DND-41 (cell line): ENCODE measurements around the gene GALNT18.

Source experiments
- ATAC-seq: fragments of 200-7000 bp; cut with Tn5 transposase; 3 replicates; pipeline ENCODE4 v1.9.1; 2021; ENCODE audit warnings: low read depth; ENCODE audit not compliant: insufficient read depth
- DNase-seq: peaks from one replicate; pipeline ENCODE4 v3.0.0-alpha.2; 2020
- H2AFZ ChIP-seq: 2 replicates; pipeline ENCODE4 v1.6.0; 2012; ENCODE audit warnings: low read depth, low read length
- H3K27ac ChIP-seq: 2 replicates; pipeline ENCODE4 v1.5.1; 2012; ENCODE audit warnings: low read length, inconsistent platforms
- H3K27me3 ChIP-seq: fragments of 200-600 bp; sonication (generic); 2 replicates; pipeline ENCODE4 v1.6.0; 2012; ENCODE audit warnings: low read length, mild to moderate bottlenecking, inconsistent platforms; ENCODE audit not compliant: insufficient read depth, poor library complexity
- H3K36me3 ChIP-seq: 2 replicates; pipeline ENCODE4 v1.5.1; 2012; ENCODE audit warnings: low read length, inconsistent platforms; ENCODE audit not compliant: insufficient read depth
- H3K4me1 ChIP-seq: 2 replicates; pipeline ENCODE4 v1.5.1; 2012; ENCODE audit warnings: mild to moderate bottlenecking, low read length; ENCODE audit not compliant: insufficient read depth
- H3K4me2 ChIP-seq: 2 replicates; pipeline ENCODE4 v1.6.0; 2012; ENCODE audit warnings: mild to moderate bottlenecking, moderate library complexity, low read length, inconsistent platforms; ENCODE audit not compliant: insufficient read depth
- H3K4me3 ChIP-seq, 2 experiments: fragments of 200-600 bp in 1 of 2; shearing (Covaris generic) in 1 of 2; 2 replicates each; pipeline ENCODE4 v1.5.1; 2012 to 2016; ENCODE audit warnings: inconsistent platforms in 2 of 2, low read length in 2 of 2, mild to moderate bottlenecking in 2 of 2, low read depth in 1 of 2, moderate library complexity in 1 of 2
- H3K79me2 ChIP-seq: 2 replicates; pipeline ENCODE4 v1.6.0; 2012; ENCODE audit warnings: low read length, inconsistent platforms; ENCODE audit not compliant: insufficient read depth
- H3K9ac ChIP-seq: 2 replicates; pipeline ENCODE4 v1.6.0; 2012; ENCODE audit warnings: low read depth, mild to moderate bottlenecking, inconsistent platforms, low read length, moderate library complexity
- H3K9me3 ChIP-seq: 2 replicates; pipeline ENCODE4 v1.5.1; 2012; ENCODE audit warnings: low read length, moderate library complexity, mild to moderate bottlenecking, inconsistent platforms; ENCODE audit not compliant: insufficient read depth, severe bottlenecking
- H4K20me1 ChIP-seq: 2 replicates; pipeline ENCODE4 v1.6.0; 2012; ENCODE audit warnings: low read length; ENCODE audit not compliant: insufficient read depth
- EZH2 ChIP-seq: IDR thresholded peaks from 3 replicates; pipeline ENCODE4 v1.6.1; 2012; ENCODE audit warnings: borderline replicate concordance, low read depth, mild to moderate bottlenecking, moderate library complexity, low read length, inconsistent platforms; ENCODE audit not compliant: severe bottlenecking
- TF ChIP-seq, protein P1 (sequence below): IDR thresholded peaks from 2 replicates; pipeline ENCODE4 v1.5.1; 2012; ENCODE audit warnings: borderline replicate concordance, low read length, moderate library complexity, mild to moderate bottlenecking; ENCODE audit not compliant: poor library complexity, severe bottlenecking; ENCODE audit errors: extremely low read depth

The GALNT18 gene

GRCh38 chr11:11580841-11581411 lies 40.9 kb downstream of the GALNT18 start:
- TF ChIP-seq, protein P1, sequence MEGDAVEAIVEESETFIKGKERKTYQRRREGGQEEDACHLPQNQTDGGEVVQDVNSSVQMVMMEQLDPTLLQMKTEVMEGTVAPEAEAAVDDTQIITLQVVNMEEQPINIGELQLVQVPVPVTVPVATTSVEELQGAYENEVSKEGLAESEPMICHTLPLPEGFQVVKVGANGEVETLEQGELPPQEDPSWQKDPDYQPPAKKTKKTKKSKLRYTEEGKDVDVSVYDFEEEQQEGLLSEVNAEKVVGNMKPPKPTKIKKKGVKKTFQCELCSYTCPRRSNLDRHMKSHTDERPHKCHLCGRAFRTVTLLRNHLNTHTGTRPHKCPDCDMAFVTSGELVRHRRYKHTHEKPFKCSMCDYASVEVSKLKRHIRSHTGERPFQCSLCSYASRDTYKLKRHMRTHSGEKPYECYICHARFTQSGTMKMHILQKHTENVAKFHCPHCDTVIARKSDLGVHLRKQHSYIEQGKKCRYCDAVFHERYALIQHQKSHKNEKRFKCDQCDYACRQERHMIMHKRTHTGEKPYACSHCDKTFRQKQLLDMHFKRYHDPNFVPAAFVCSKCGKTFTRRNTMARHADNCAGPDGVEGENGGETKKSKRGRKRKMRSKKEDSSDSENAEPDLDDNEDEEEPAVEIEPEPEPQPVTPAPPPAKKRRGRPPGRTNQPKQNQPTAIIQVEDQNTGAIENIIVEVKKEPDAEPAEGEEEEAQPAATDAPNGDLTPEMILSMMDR: no peak
- TF ChIP-seq EZH2: no peak
- Histone ChIP-seq H3K36me3 (no peaks in the 10 kb centered on the region), H3K4me1 (no peaks in the 10 kb centered on the region), H3K9me3 (no peaks in the 10 kb centered on the region), H3K4me2 (no peak overlapping the region), H3K27ac (no peak overlapping the region), H2AFZ (no peak overlapping the region), H3K9ac (no peak overlapping the region), H3K27me3 (peaks cover 16% of the 10 kb centered on the region), H3K79me2 (no peaks in the 10 kb centered on the region), H4K20me1 (no peaks in the 10 kb centered on the region; the same call in 1 of the 2 replicates), H3K4me3 (no peak overlapping the region)
- ATAC-seq (no peak), DNase-seq (no peak)

GRCh38 chr11:11580012-11580411 lies 41.8 kb downstream of the GALNT18 start:
- DNase-seq: no peak
- no peak overlapping the region for H3K9ac ChIP-seq
- no peaks in the 10 kb centered on the region for H3K9me3 ChIP-seq
- ATAC-seq: no peak
- H3K27ac ChIP-seq: no peak overlapping the region
- no peaks in the 10 kb centered on the region for H3K36me3 ChIP-seq
- no peaks in the 10 kb centered on the region for H3K4me1 ChIP-seq
- peaks cover 16% of the 10 kb centered on the region for H3K27me3 ChIP-seq
- H3K79me2 ChIP-seq: no peaks in the 10 kb centered on the region
- no peaks in the 10 kb centered on the region; the same call in 1 of the 2 replicates for H4K20me1 ChIP-seq
- no peak overlapping the region for H3K4me2 ChIP-seq
- TF ChIP-seq, protein P1: no peak
- no peak for TF ChIP-seq EZH2
- H2AFZ ChIP-seq: no peak overlapping the region
- H3K4me3 ChIP-seq: no peak overlapping the region

DNA sequence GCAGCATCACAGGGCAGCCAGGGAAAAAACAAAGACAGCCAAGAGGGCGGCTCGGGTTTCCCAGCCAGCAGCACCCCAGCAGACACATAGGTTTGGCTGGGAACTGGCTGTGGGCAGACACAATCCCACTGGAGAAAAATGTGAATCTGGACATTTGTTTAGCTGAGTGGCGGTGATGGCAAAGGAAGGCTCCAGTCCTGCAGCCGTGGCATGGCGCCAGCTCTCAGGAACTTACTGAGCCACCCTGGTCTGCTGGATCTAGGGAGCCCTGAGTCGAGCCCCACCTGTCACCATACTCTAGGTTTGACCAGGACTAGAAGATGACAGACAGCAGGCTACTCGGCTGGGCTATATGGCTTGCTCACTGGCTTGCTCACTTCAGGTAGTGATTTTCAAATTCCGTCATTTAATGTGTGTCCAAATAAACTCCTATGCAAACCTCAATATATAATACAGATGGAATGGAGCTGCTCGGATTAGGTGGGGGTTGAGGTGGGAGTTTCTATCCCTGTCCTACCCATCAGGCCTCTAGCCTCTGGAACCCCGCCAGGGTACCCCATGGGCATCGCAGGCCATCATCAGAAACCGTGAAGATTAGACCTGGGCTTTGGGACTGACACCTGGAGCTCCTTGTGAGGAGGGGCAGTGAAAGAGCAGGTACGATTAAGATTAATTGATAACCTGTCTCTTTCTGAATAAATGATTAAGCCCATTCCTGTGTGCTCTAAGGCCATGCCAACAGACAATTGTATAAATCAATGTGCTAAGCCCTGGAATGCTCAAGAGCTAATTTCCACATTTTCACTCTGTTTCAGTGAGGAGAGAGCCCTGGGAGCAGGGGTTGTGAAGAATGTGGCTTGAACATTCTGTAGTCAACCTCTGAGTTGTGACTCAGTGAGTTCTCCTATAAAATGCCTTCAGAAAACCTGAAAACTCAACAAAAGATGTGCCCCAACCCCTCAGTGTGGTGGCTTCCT lies 42.5 kb downstream of the GALNT18 start:
- Histone ChIP-seq H3K4me1 (no peaks in the 10 kb centered on the region), H2AFZ (no peak overlapping the region), H3K9ac (no peak overlapping the region), H3K27me3 (peaks cover 16% of the 10 kb centered on the region), H4K20me1 (no peaks in the 10 kb centered on the region; the same call in 1 of the 2 replicates), H3K4me2 (no peak overlapping the region), H3K4me3 (no peak overlapping the region), H3K79me2 (no peaks in the 10 kb centered on the region), H3K27ac (no peak overlapping the region), H3K36me3 (no peaks in the 10 kb centered on the region), H3K9me3 (no peaks in the 10 kb centered on the region)
- ATAC-seq (no peak), DNase-seq (no peak)
- no peak for TF ChIP-seq EZH2
- TF ChIP-seq, protein P1: no peak
